NCI-H2171 treated with DMSO at 0.1 percent for 48 hours (cell line): ENCODE measurements around the gene ZNF646.

Source experiments
- DNase-seq: peaks from one replicate; lab custom pipeline; 2025; lab: John Stamatoyannopoulos, UW

The ZNF646 gene

GRCh38 chr16:31073970-31074813 lies at the start of gene ZNF646, which contains the start of gene ZNF668:
TSS of gene ZNF646 (plus strand) at chr16:31074422. CDS start at chr16:31076325, 1,903 bp downstream.
TSS of gene ZNF668 (minus strand) at chr16:31074240. CDS start at chr16:31064459, 9,781 bp downstream.
- DNase-seq: peak; percentile 100

- no peak for DNase-seq
These were observed 48.9 kb upstream of the ZNF646 start for GRCh38 chr16:31025339-31025738.

- no peak for DNase-seq
These were observed 45.0 kb upstream of the ZNF646 start for GRCh38 chr16:31029272-31029671.

GRCh38 chr16:31031276-31031675 lies 42.9 kb upstream of the ZNF646 start:
- no peak for DNase-seq

- peak; percentile 95 for DNase-seq
These were observed 41.2 kb upstream of the ZNF646 start, which contains the start of gene STX4 for GRCh38 chr16:31032736-31033708. TSS of gene STX4 (plus strand) at chr16:31033558. CDS start at chr16:31033806, 248 bp downstream.

GRCh38 chr16:31033709-31034492 lies 40.3 kb upstream of the ZNF646 start:
- DNase-seq: peak; percentile 63

- DNase-seq: no peak
These were observed 37.5 kb upstream of the ZNF646 start for GRCh38 chr16:31036691-31037090.

GRCh38 chr16:31038993-31039392 lies 35.2 kb upstream of the ZNF646 start:
- no peak for DNase-seq

- no peak for DNase-seq
These were observed 31.4 kb upstream of the ZNF646 start for GRCh38 chr16:31042866-31043265.

GRCh38 chr16:31043352-31043751 lies 30.9 kb upstream of the ZNF646 start:
- DNase-seq: no peak

- DNase-seq: no peak
These were observed 30.2 kb upstream of the ZNF646 start for GRCh38 chr16:31043898-31044481.

GRCh38 chr16:31050280-31051030 lies 23.8 kb upstream of the ZNF646 start:
- DNase-seq: peak; percentile 23

- DNase-seq: no peak
These were observed 22.1 kb upstream of the ZNF646 start for GRCh38 chr16:31052114-31052513.

GRCh38 chr16:31055613-31056012 lies 18.6 kb upstream of the ZNF646 start:
- DNase-seq: no peak

GRCh38 chr16:31061126-31061812 lies 13.0 kb upstream of the ZNF646 start:
- DNase-seq: no peak

- no peak for DNase-seq
These were observed 12.3 kb upstream of the ZNF646 start for GRCh38 chr16:31061813-31062440.

- DNase-seq: no peak
These were observed 10.8 kb upstream of the ZNF646 start for GRCh38 chr16:31063495-31063842.

GRCh38 chr16:31063843-31064611 lies 10.2 kb upstream of the ZNF646 start:
- no peak for DNase-seq
